GM21825 (cell line): ENCODE results near the gene SPEG.
"Not testable (repeated sequence)": the region's sequence is repeated elsewhere in the genome, so short reads cannot be mapped to it uniquely, and the experiment has no call there.

Experiments used
- ATAC-seq: cut with Tn5 transposase; IDR thresholded peaks from one replicate; pipeline ENCODE4 v1.9.1; 2021; ENCODE audit warnings: mild to moderate bottlenecking, moderate library complexity; ENCODE audit not compliant: unreplicated experiment

Gene SPEG

DNA sequence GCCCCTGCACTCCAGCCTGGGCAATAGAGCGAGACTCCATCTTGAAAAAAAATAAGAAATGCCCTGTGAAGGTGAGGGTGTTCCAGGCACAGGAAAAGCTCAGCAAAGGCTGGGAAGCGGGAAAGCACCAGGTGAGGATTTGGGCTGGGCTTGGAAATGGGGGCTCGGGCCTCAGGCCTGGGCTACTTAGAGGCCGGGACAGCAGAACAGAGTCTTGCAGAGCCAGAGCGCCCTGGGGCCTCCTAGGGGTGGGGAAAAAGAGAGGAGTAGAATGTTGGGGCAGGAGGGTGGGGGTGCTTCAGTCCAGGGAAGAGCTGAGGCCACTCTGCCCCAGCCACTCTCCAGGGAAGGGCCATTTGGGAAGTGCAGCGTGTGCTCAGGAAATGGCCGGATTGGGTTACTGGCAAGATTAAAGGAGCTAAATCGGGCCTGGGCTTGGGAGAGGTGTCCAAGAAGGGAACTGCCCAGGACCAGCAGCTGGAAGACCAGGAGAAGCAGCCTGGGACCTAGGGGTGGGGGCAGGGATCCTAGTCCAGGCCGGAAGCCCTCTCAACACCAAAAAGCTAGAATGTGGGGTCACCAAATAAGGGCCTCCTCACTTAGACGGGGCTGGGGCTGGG, 30.2 kb upstream of the SPEG start:
- no peak for ATAC-seq

GRCh38 chr2:219404954-219405353, 29.7 kb upstream of the SPEG start:
- ATAC-seq: no peak

DNA sequence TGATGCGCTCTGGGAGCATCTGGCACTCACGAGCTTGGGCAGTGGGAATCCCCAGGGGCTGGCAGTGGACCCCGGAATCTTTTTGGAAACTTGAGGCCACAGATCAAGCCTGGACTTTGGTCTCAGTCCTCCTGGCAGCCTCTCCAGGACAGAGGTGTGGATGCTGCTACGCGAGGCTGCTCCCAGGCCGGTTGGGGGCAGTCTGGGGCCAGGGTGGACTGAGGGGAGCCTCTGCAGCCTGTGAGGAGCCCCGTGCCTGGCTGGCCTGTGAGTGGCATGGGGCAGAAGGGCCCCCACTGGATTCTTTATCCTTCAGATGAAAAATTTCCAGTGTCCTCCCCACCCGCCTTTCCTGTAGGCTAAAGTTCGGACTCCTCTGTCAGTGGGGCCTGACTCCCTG, 29.2 kb upstream of the SPEG start:
- ATAC-seq: no peak

DNA sequence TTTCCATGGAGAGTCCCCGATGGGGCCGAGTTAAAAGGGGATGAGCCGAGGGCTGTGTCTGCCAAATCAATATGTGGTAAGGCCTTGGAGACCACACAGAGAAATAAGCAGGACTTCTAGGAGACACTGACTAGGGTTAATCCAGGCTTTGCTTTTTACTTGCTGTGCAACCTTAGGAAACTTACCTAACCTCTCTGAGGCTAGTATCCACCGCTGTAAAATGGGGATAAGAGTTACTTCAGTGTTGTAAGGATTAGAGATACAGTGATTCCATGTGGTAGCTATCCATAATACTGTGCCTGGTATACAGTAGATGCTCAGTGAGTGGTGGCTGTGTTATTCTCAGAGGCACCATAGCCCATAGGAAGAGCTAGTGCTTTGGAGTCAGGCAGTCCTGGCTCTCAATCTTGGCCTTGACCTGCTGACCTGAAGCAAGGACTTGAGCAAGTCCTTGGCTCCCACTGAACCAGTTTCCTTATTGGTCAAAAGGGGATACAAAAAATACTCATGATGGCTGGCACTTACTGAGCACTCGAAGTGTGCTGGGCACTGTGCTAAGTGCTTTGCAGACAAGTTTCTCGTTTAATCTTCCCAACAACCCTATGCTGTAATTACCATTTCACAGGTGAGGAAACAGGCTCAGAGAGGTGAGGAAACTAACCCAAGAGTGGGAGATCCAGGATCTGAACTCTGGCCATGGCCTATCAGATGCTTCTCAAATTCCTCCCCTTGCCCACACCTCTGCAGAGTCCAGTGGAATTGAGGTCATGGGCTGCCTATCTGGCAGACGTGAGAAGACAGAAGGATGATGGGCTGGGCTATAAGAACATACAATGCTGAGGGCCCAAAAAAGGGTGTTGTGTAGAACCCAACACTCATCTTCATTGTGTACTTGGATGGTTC, 28.4 kb upstream of the SPEG start:
- no peak for ATAC-seq

DNA sequence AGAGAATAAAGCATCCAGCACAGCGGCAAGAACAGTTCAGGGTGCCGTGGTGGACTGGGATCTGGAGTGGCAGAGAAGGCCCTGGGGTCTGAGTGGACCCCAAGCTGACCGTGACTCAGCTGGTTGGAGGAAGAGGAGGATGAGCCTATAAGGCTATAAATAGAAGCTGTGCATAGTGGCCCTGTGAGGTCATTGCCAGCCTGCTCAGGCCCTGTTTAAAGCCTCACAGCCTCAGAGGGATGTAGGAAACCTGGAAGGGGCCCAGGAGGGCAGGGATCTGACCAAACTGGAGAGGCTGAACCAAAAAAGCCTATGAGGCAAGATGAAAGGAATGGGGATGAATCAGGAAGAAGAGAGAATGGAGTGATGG, 27.8 kb upstream of the SPEG start:
- ATAC-seq: no peak

DNA sequence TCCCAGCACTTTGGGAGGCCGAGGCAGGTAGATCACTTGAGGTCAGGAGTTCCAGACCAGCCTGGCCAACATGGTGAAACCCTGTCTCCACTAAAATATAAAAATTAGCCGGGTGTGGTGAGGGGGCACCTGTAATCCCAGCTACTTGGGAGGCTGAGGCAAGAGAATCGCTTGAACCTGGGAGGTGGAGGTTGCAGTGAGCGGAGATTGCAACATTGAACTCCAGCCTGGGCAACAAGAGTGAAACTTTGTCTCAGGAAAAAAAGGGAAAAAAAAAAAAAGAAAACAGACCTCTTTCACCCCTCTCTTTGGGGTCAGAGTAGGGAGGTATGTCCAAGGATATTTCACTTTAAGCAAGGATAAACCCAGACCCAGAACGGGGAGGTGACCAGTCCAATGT, 27.3 kb upstream of the SPEG start:
- not testable (repeated sequence) for ATAC-seq

- no peak for ATAC-seq
These were observed 26.4 kb upstream of the SPEG start for GRCh38 chr2:219408204-219408603.

DNA sequence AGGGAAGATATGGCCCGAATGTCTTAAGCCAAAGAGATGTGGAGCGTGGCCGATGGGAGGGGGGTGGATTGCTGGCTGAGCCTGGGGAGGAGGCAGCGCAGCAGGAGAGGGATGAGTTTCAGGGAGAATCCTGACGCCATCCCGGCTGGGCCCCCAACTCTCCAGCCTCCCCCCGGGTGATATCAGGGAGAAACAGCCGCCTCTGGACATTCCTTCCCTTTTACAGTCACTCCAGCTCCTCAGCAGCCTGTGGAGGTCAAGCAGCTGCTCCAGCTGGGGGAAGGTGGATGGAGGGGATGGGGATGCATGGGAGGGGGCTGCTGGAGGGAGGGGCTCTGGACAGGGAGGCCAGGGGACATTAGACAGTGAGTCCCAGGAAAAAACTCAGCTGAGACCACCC, 26.0 kb upstream of the SPEG start:
- ATAC-seq: no peak

DNA sequence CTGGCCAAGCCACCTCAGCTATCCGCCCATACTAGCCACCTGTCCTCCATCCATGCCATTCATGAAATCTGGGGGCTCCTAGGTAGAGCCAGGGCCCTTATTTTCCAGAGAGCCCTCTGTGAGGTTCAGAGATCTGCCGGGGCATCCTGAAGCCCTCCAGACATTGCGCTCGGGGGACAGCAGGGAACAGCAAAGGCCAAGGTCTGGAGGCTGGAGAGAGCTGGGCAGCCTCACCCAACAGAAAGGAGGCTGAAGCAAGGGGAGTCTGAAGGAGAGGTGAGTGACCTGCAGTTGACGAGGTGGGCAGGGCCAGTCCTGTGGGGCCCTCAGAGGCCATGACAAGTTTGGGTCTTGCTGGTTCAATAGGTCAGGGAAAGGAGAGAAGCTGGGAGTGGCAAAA, 25.0 kb upstream of the SPEG start:
- ATAC-seq: no peak

GRCh38 chr2:219410390-219410789, 24.3 kb upstream of the SPEG start:
- ATAC-seq: no peak

DNA sequence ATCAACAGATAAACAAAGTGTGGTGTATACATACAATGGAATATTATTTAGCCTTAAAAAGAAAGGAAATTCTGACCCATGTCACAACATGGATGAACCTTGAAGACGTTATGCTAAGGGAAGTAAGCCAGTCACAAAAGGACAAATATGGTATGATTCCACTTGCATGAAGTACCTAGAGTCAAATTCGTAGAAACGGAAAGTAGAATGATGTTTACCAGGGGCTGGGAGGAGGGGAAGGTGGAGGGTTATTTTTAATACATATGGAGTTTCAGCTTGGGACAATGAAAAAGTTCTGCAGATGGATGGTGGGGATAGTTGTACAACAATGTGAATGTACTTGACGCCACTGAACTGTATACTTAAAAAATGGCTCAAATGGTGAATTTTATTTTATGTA, 19.8 kb upstream of the SPEG start:
- no peak for ATAC-seq

DNA sequence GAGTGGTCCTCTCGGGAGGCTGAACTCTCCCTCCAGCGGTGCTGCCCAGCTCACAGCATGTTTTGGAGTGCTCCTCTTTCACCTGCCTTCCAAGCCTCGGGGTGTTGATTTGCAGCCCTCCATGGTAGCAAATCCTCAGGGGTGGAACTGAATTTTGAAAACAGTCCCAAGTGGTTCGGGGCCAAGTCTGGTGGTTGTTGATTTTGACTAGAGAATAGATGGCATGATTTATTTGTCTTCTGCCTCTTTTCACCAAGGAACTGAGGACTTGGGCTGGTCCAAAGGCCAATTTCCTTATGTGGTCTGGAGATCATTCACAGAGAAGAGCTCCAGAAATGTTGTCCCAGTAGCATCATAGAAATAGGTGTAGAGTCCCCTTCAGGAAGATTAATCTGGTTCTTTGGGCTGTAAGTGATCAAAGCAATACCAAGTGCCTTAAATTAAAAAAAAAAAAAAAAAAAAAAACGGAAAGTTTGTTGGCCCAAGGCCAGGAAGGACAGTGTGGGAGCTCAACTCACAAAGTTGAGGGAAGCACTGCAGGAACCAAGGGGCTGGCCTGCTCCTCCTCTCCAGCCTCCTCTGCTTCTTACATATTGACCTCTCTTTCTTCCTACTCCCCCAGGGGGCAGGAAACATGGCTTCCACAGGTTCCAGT, 18.9 kb upstream of the SPEG start:
- no peak for ATAC-seq

- no peak for ATAC-seq
These were observed 18.4 kb upstream of the SPEG start for GRCh38 chr2:219416235-219416602.

GRCh38 chr2:219416938-219417337, 17.7 kb upstream of the SPEG start:
- ATAC-seq: no peak

DNA sequence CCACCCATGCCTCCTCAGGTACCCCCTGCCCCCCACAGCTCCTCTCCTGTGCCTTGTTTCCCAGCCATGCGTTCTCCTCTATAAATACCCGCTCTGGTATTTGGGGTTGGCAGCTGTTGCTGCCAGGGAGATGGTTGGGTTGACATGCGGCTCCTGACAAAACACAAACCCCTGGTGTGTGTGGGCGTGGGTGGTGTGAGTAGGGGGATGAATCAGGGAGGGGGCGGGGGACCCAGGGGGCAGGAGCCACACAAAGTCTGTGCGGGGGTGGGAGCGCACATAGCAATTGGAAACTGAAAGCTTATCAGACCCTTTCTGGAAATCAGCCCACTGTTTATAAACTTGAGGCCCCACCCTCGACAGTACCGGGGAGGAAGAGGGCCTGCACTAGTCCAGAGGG, 17.3 kb upstream of the SPEG start:
- no peak for ATAC-seq

- no peak for ATAC-seq
These were observed 16.3 kb upstream of the SPEG start, which contains the start of gene DES for GRCh38 chr2:219418155-219419011. DES (plus strand) TSS chr2:219418377; CDS start chr2:219418463, 86 bp downstream.

DNA sequence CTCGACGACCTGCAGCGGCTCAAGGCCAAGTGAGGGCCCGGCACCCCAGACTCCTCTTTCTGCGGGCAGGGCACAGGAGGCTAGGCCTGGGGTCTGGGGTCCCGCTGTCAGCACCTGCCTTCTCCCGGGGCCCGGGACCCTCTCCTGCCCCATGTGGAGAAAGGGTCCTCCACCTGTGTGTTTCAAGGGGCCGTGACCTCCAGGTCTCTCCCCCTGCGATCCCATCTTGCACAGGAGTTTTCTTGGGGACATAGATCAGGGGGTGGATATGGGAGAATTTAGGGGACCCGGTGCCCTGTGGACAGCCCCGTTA, 15.7 kb upstream of the SPEG start:
- ATAC-seq: no peak

- no peak for ATAC-seq
These were observed 15.1 kb upstream of the SPEG start for GRCh38 chr2:219419331-219420197.

GRCh38 chr2:219420687-219421086, 14.0 kb upstream of the SPEG start:
- no peak for ATAC-seq

GRCh38 chr2:219421323-219421722, 13.3 kb upstream of the SPEG start:
- no peak for ATAC-seq
